CD14-positive monocyte (primary cell): Measurements from ENCODE around the gene RIGI. TPM values are rescaled to one million over a fixed set of nuclear protein-coding genes. Genes with fewer than 3 reads are reported as not detected.
A peak's percentile ranks its signal among the peaks of the same experiment; 100 is the strongest.
"Not testable (repeated sequence)": the region's sequence is repeated elsewhere in the genome, so short reads cannot be mapped to it uniquely, and the experiment has no call there.

Source experiments
- DNase-seq, 3 donors: peaks; one replicate each; pipeline ENCODE4 v3.0.0-alpha.2; 2011 to 2022
- H2AFZ ChIP-seq: 2 replicates; pipeline ENCODE4 v1.6.0; 2012; ENCODE audit warnings: mild to moderate bottlenecking, low read depth, low read length, inconsistent platforms; ENCODE audit not compliant: insufficient read depth, poor library complexity, severe bottlenecking
- H3K27ac ChIP-seq, 2 donors: 1 replicate in 1 of 2; 2 replicates in 1 of 2; pipeline ENCODE4 v1.5.1; 2012 to 2013; ENCODE audit warnings: low read length in 2 of 2, control low read depth in 1 of 2, inconsistent platforms in 1 of 2, low read depth in 1 of 2, mild to moderate bottlenecking in 1 of 2
- H3K27me3 ChIP-seq, 2 donors: one replicate each; pipeline versions ENCODE4 v1.6.0 to v1.6.1; 2011 to 2013; ENCODE audit warnings: low read length in 2 of 2; ENCODE audit not compliant: control insufficient read depth in 2 of 2, insufficient read depth in 2 of 2
- H3K36me3 ChIP-seq, 2 donors: replicated peaks in 1 of 2; 1 replicate in 1 of 2; 2 replicates in 1 of 2; pipeline versions ENCODE4 v1.5.1 to v1.6.1; 2012 to 2013; ENCODE audit warnings: low read length in 2 of 2, control low read depth in 1 of 2, inconsistent platforms in 1 of 2, mild to moderate bottlenecking in 1 of 2; ENCODE audit not compliant: insufficient read depth in 2 of 2, control insufficient read depth in 1 of 2
- H3K4me1 ChIP-seq, 2 donors: 1 replicate in 1 of 2; 2 replicates in 1 of 2; pipeline versions ENCODE4 v1.5.1 to v1.6.1; 2012 to 2013; ENCODE audit warnings: low read length in 2 of 2, control low read depth in 1 of 2, inconsistent platforms in 1 of 2, mild to moderate bottlenecking in 1 of 2, moderate library complexity in 1 of 2; ENCODE audit not compliant: insufficient read depth in 2 of 2, control insufficient read depth in 1 of 2
- H3K4me2 ChIP-seq: replicated peaks from 2 replicates; pipeline ENCODE3; 2012; ENCODE audit warnings: low read length, moderate library complexity, mild to moderate bottlenecking; ENCODE audit not compliant: poor library complexity, severe bottlenecking; ENCODE audit errors: extremely low read depth
- H3K4me3 ChIP-seq, 3 experiments: fragments of 200-600 bp in 1 of 3; sonication (generic) in 1 of 3; replicated peaks in 1 of 3; 1 replicate in 2 of 3; 2 replicates in 1 of 3; pipeline ENCODE4 v1.5.1; 2011 to 2013; ENCODE audit warnings: low read length in 3 of 3, mild to moderate bottlenecking in 3 of 3, control low read depth in 2 of 3, low read depth in 2 of 3, inconsistent platforms in 1 of 3, moderate library complexity in 1 of 3
- H3K79me2 ChIP-seq: 2 replicates; pipeline ENCODE4 v1.6.0; 2012; ENCODE audit warnings: mild to moderate bottlenecking, control low read depth, inconsistent platforms, low read length, moderate library complexity; ENCODE audit not compliant: insufficient read depth
- H3K9ac ChIP-seq: 2 replicates; pipeline ENCODE4 v1.6.0; 2017; ENCODE audit warnings: low read length, mild to moderate bottlenecking; ENCODE audit not compliant: insufficient read depth, poor library complexity, severe bottlenecking
- H3K9me3 ChIP-seq, 2 donors: replicated peaks in 1 of 2; 1 replicate in 1 of 2; 2 replicates in 1 of 2; pipeline versions ENCODE4 v1.5.1 to v1.6.1; 2012 to 2013; ENCODE audit warnings: low read length in 2 of 2, control low read depth in 1 of 2; ENCODE audit not compliant: control insufficient read depth in 1 of 2, insufficient read depth in 1 of 2
- H4K20me1 ChIP-seq: 2 replicates; pipeline ENCODE4 v1.6.0; 2012; ENCODE audit warnings: mild to moderate bottlenecking, low read length, control low read depth, moderate library complexity; ENCODE audit not compliant: insufficient read depth
- H3K27ac Mint-ChIP-seq, 7 donors: one replicate each; pipeline ENCODE4 v1.8.0; 2020; ENCODE audit warnings: mild to moderate bottlenecking in 7 of 7, mixed read lengths in 7 of 7, moderate library complexity in 6 of 7, inconsistent platforms in 2 of 7
- H3K27me3 Mint-ChIP-seq, 3 donors: one replicate each; pipeline ENCODE4 v1.8.0; 2021 to 2022; ENCODE audit warnings: low read depth in 3 of 3, mild to moderate bottlenecking in 3 of 3, mixed read lengths in 3 of 3, moderate library complexity in 3 of 3, inconsistent platforms in 1 of 3
- H3K36me3 Mint-ChIP-seq, 2 donors: one replicate each; pipeline ENCODE4 v1.8.0; 2020; ENCODE audit warnings: mixed read lengths in 2 of 2, inconsistent platforms in 1 of 2, mild to moderate bottlenecking in 1 of 2
- H3K4me1 Mint-ChIP-seq: one replicate; pipeline ENCODE4 v1.8.0; 2020; ENCODE audit warnings: mild to moderate bottlenecking, mixed read lengths
- H3K4me3 Mint-ChIP-seq, 2 donors: one replicate each; pipeline ENCODE4 v1.8.0; 2020; ENCODE audit warnings: mild to moderate bottlenecking in 2 of 2, mixed read lengths in 2 of 2, moderate library complexity in 1 of 2
- H3K9me3 Mint-ChIP-seq, 7 donors: one replicate each; pipeline ENCODE4 v1.8.0; 2020 to 2022; ENCODE audit warnings: mixed read lengths in 7 of 7, mild to moderate bottlenecking in 6 of 7, moderate library complexity in 6 of 7, inconsistent platforms in 2 of 7
- CTCF ChIP-seq: fragments of 200-600 bp; IDR thresholded peaks from one replicate; pipeline ENCODE4 v1.8.0; 2022; ENCODE audit warnings: antibody characterized with exemption, mild to moderate bottlenecking
- WGBS: methylation state at CpG from one replicate; pipeline ENCODE4 v1.1.5; 2013; ENCODE audit warnings: missing lambda C conversion rate; ENCODE audit not compliant: insufficient coverage; 5-methylcytosine and 5-hydroxymethylcytosine counted together
- intact Hi-C, 2 donors: fragments of 100-400 bp; cut with micrococcal nuclease; formaldehyde crosslinking; loops; one replicate each; pipeline versions ENCODE4 v1.15.0 to v1.15.1; 2023
- polyA plus RNA-seq, 3 donors: library from polyadenylated mRNA; depleted of rRNA in 1 of 3; unstranded in 2 of 3; stranded (reverse) in 1 of 3; fragments of 300-500 nt in 2 of 3; fragments of >200 nt in 1 of 3; fragmentation: Illumina TruSeq in 2 of 3; gene quantifications; 1 replicate in 2 of 3; 2 replicates in 1 of 3; pipeline ENCODE4 v1.2.3, GENCODE V29; 2012 to 2021

The RIGI gene
- polyA plus RNA-seq, 3 donors, result 7.6 to 14.3 (median 8.9) TPM

DNA sequence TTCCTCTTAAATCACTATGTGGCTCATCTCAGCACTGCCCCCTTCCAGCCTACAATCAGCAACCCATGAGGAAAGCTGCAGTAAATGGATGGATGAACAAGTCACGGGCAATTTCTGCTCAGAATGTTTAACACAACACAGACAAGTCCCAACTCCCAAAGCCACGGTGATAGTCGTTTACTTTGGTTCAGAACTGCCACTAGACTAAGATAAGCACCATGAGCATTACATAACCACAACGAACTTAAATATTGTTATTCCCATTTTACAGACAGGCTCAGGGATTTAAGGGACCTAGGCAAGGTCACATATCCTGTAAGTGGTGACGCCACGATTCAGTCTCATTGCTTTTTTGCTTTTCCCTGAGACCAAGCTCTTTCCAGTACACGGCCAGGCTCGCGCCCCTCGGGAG is 24.2 kb upstream of the RIGI start:
- H3K27me3 Mint-ChIP-seq, result no peaks in the 10 kb centered on the region
- DNase-seq, result no peak

GRCh38 chr9:32548213-32548612 is 22.2 kb upstream of the RIGI start:
- H3K27me3 Mint-ChIP-seq, H2AFZ ChIP-seq, H3K4me3 ChIP-seq, intact Hi-C loops, H3K27ac ChIP-seq, H3K27me3 ChIP-seq, H3K27ac Mint-ChIP-seq, H3K4me2 ChIP-seq, H3K9me3 ChIP-seq, DNase-seq, H3K4me3 Mint-ChIP-seq, H3K9ac ChIP-seq, H3K9me3 Mint-ChIP-seq: not testable (repeated sequence)
- Histone ChIP-seq H3K4me1 (peaks cover 11 to 27% of the 10 kb centered on the region in 2 donors), H3K79me2 (peaks cover 92% of the 10 kb centered on the region), H3K36me3 (peaks cover 17 to 19% of the 10 kb centered on the region in 2 donors), H4K20me1 (peaks cover 70% of the 10 kb centered on the region)
- WGBS, result 99% methylated on average over 15 of the region's 20 CpGs
- Mint-ChIP-seq H3K4me1 (peaks cover 18% of the 10 kb centered on the region), H3K36me3 (peaks cover 23 to 32% of the 10 kb centered on the region in 2 donors)

More for the DNA sequence above, 24.2 kb upstream of the RIGI start:
- Histone ChIP-seq H3K4me3 (peak overlapping the region; percentile 88 to 92 (median 90)), H3K36me3 (peaks cover 3 to 7% of the 10 kb centered on the region in 2 donors), H3K4me1 (peaks cover 11 to 28% of the 10 kb centered on the region in 2 donors), H4K20me1 (peaks cover 52% of the 10 kb centered on the region), H3K9ac (peak overlapping the region; percentile 84), H3K27me3 (no peaks in the 10 kb centered on the region), H2AFZ (peak overlapping the region; percentile 86), H3K79me2 (peaks cover 83% of the 10 kb centered on the region), H3K4me2 (peak overlapping the region; percentile 96), H3K27ac (peak overlapping the region; percentile 41 to 92), H3K9me3 (no peaks in the 10 kb centered on the region)
- H3K27ac Mint-ChIP-seq, result peak overlapping the region in 6 of 7 donors; percentile 14 to 73 (median 58)
- peak overlapping the region; percentile 83 to 84 for H3K4me3 Mint-ChIP-seq
- H3K4me1 Mint-ChIP-seq, result peaks cover 21% of the 10 kb centered on the region
- intact Hi-C loops, result no loop called here
- 4% methylated on average over 5 of the region's 10 CpGs for WGBS
- H3K36me3 Mint-ChIP-seq, result peaks cover 14 to 24% of the 10 kb centered on the region in 2 donors
- no peak for TF ChIP-seq CTCF
- peaks cover 0 to 2% (median 0%) of the 10 kb centered on the region in 7 donors for H3K9me3 Mint-ChIP-seq
